Suppressor macrophage (primary cell): ENCODE measurements around the gene RNASEH2A.
"Not testable (repeated sequence)": the region's sequence is repeated elsewhere in the genome, so short reads cannot be mapped to it uniquely, and the experiment has no call there.

Experiments used
- DNase-seq, 4 experiments: peaks; one replicate each; pipeline ENCODE4 v3.0.0-alpha.2; 2020 to 2022

RNASEH2A gene

GRCh38 chr19:12794196-12794941, 12.0 kb upstream of the RNASEH2A start:
- peak; percentile 48 to 64 (median 58) for DNase-seq

GRCh38 chr19:12794971-12795381, 11.4 kb upstream of the RNASEH2A start:
- peak; percentile 30 to 57 (median 47) for DNase-seq

- peak; percentile 89 to 90 (median 89) for DNase-seq
Measured at GRCh38 chr19:12796146-12797071, 10.0 kb upstream of the RNASEH2A start.

- no peak for DNase-seq
Measured at GRCh38 chr19:12797141-12797587, 9.2 kb upstream of the RNASEH2A start.

- DNase-seq = not testable (repeated sequence)
Measured at GRCh38 chr19:12797607-12798006, 8.8 kb upstream of the RNASEH2A start.

GRCh38 chr19:12799742-12800465, 6.5 kb upstream of the RNASEH2A start:
- DNase-seq = no peak

- DNase-seq = no peak
Measured at GRCh38 chr19:12800466-12800770, 6.0 kb upstream of the RNASEH2A start.

GRCh38 chr19:12800923-12801465, 5.4 kb upstream of the RNASEH2A start:
- DNase-seq = peak in 2 of 4 experiments; percentile 11 to 21

- DNase-seq = peak; percentile 50 to 76 (median 62)
Measured at GRCh38 chr19:12801466-12802266, 4.7 kb upstream of the RNASEH2A start, which contains the start of the genes PRDX2 and THSD8. TSS of gene PRDX2 (minus strand) at chr19:12801800. CDS start at chr19:12801261, 539 bp downstream. TSS of gene THSD8 (plus strand) at chr19:12802069. CDS start at chr19:12802072, 3 bp downstream.

- peak in 3 of 4 experiments; percentile 16 to 37 (median 33) for DNase-seq
Measured at GRCh38 chr19:12802267-12803106, 3.9 kb upstream of the RNASEH2A start.

GRCh38 chr19:12804051-12804450, 2.3 kb upstream of the RNASEH2A start:
- no peak for DNase-seq

- DNase-seq = no peak
Measured at GRCh38 chr19:12815088-12815487, 8.7 kb downstream of the RNASEH2A start.

GRCh38 chr19:12817188-12817587, 10.8 kb downstream of the RNASEH2A start:
- not testable (repeated sequence) for DNase-seq

GRCh38 chr19:12817810-12818209, 11.4 kb downstream of the RNASEH2A start:
- not testable (repeated sequence) for DNase-seq

- DNase-seq = no peak
Measured at GRCh38 chr19:12821761-12822160, 15.4 kb downstream of the RNASEH2A start.

- peak in 1 of 4 experiments; percentile 56 for DNase-seq
Measured at GRCh38 chr19:12825254-12826131, 19.1 kb downstream of the RNASEH2A start.

- peak in 1 of 4 experiments; percentile 32 for DNase-seq
Measured at GRCh38 chr19:12828494-12828893, 22.1 kb downstream of the RNASEH2A start.

- no peak for DNase-seq
Measured at GRCh38 chr19:12833418-12833737, 27.0 kb downstream of the RNASEH2A start.
